HG03342 (cell line): Measurements from ENCODE around the gene USP12.
"Not testable (repeated sequence)": the region's sequence is repeated elsewhere in the genome, so short reads cannot be mapped to it uniquely, and the experiment has no call there.

Experiments used
- ATAC-seq: cut with Tn5 transposase; IDR thresholded peaks from one replicate; pipeline ENCODE4 v1.9.1; 2021; ENCODE audit warnings: mild to moderate bottlenecking, moderate library complexity; ENCODE audit not compliant: unreplicated experiment

Gene USP12

DNA sequence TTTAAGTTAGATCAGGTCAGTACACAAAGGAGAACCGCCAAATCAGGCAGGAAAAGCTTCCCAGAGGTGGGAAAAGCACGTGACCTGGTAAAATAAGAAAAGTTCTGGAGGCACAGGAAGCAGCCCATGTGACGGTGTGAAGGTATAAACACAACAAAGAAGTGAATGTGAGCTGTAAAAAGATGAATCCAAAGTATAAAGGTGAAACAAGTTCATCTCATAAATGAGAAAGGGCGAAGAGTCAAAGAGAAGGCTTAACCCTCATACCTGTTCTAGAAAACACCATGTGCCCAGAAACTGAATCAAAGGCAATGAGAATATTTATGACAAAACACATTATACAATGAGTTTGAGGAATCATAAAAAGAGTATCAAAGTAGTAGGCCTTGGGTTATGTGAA, 47.0 kb downstream of the USP12 start:
- no peak for ATAC-seq

DNA sequence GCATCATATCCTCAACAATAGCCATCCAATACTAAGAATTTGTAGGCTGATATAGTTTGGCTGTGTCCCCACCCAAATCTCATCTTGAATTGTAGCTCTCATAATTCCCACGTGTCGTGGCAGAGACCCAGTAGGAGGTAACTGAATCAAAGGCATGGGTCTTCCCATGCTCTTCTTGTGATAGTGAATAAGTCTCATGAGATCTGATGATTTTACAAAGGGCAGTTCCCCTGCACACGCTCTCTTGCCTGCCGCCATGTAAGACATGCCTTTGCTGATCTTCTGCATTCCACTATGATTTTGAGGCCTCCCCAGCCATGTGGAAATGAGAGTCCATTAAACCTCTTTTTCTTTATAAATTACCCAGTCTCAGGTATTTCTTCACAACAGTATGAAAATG, 48.2 kb downstream of the USP12 start:
- ATAC-seq = not testable (repeated sequence)

DNA sequence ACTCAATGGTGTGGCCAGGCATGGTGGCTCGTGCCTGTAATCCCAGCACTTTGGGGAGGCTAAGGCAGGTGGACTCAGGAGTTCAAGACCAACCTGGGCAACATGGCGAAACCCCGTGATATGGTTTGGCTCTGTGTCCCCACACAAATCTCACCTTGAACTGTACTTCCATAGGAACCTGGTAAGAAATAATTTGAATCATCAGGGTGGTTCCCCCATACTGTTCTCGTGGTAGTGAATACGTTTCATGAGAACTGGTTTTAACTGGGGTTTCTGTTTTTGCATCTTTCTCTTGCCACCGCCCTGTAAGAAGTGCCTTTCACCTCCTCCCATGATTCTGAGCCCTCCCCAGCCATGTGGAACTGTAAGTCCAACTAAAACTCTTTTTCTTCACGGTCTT, 49.6 kb downstream of the USP12 start:
- ATAC-seq = no peak

DNA sequence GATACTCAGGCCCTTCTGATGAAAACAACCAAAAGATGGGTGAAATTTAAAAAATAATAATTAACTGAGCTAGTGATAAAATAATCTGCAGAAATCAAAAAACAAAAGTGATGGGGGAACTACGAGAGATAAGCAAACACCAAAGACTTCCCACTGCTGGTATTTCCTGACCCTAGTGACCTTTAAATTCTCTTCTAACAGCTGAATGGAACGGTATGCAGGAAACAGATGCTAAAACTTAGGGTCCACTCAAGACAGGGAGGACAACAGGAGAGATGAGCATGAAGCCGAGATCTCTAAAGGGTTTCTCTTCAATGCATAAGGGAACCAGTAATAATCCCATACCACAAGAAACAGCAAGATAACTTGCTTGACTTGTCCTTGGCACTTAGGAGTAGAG, 50.8 kb downstream of the USP12 start:
- no peak for ATAC-seq

DNA sequence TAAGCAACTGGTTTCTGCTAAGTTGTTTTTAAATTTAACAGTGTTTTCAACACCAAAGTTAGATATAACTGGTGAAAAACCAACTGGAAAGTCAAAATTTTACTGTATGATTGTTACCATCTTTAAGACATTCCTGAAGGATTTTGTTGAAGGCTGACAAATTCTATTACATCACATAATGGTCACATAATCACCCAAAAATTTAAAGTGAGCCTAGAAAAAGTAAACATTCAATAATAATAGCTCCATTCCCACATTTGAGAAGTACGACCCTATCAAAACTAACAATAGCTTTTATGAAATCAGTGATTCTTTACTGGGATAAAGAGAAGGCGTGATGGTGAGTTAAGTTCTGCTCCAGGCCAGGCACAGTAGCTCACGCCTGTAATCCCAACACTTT, 51.6 kb downstream of the USP12 start:
- ATAC-seq = no peak

DNA sequence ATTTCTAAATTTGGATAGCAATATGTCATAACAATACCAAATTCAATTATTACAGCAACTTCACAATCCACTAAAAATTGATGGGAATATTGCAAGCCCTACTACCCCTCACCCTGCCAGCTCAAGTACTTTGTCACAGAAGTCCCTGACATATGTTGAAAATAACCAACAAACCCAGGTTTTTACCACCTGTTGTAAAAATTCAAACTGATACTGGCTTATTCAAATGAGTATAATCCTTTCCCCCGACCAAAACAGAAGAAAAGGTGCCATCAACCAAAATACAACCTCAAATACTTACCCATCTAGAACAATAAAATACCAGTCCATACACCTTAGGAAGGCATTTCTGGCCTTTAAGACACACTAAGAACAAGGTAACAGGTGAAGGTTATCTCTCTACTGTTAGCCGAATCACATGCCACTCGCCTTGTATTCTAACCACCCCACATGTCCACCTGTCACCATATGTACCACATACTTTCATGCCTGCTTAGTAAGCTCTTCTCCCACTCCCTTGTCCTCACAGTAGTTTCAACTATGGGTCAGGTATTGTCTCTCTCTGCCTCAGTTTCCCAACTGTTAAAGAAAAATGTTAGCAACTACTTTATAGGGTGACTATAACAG, 53.1 kb downstream of the USP12 start:
- no peak for ATAC-seq

DNA sequence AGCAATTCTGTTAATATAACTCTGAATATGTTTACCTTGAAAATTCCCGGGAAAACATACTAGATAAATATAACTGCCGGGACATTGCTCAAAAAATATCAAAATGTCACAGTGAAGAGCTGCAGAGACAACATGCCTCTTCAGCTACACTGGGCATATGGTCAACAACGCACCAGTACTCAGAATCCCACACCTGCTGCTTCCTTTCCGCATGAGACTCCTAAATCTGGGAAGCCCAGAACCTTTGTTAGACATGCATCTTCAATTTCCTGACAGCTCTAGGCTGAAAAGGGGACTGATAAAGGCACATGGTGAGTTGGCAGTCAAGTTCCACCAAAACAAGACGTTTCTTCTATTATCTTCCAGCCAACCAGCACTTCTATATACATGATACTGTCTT, 53.7 kb downstream of the USP12 start:
- ATAC-seq = no peak

DNA sequence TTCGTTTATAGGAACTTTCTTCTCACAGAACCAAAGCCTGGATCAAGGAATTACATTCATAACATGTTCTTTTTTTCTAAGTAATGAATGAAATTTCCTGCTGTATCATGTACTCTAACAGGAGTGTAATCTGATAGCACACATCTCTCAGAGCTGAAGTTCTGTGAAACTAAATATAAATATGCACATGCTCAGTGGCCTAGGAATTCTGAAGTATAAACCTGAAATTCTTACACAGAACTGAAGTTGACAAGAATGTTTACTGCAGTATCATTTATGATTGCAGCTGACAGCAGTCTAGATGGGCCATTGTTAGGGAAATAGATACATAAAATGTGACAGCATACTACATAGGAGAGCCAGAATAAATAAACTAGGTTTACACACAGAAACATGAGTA, 54.5 kb downstream of the USP12 start:
- ATAC-seq = no peak

DNA sequence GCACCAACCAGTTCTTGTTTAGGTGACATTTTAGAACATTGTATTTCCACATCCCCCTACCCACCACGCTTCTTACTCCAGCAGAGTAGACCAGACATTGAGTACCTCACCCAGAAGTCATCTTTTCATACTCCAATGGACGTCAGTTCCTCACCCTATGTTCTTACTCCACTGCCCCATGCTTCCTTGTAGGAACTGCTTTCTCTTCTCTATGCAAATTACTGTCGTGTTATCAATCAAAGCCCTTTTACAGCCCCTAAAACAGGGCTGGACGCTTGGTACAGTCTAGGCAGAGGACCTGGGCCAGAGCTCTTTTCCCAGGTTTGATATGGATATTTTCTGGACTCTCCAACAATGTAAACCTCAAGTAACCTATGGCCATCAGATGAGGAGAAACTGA, 58.2 kb downstream of the USP12 start:
- ATAC-seq = no peak

DNA sequence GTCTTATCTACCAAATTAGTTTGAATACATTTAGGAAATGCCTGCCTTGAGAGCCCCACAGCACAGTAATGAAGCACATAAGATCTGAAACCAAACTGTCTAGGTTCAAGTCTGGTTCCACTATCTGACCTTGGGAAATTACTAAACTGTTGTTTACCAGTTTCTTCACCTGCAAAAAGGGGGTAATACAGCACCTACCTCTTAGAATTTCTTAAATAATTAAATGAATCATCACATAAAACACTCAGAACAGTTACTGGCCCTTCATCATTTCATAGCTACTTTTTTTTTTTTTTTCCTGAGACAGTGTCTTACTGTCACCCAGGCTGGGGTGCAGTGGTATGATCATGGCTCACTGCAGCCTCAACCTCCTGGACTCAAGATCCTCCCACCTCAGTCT, 59.6 kb downstream of the USP12 start:
- no peak for ATAC-seq

DNA sequence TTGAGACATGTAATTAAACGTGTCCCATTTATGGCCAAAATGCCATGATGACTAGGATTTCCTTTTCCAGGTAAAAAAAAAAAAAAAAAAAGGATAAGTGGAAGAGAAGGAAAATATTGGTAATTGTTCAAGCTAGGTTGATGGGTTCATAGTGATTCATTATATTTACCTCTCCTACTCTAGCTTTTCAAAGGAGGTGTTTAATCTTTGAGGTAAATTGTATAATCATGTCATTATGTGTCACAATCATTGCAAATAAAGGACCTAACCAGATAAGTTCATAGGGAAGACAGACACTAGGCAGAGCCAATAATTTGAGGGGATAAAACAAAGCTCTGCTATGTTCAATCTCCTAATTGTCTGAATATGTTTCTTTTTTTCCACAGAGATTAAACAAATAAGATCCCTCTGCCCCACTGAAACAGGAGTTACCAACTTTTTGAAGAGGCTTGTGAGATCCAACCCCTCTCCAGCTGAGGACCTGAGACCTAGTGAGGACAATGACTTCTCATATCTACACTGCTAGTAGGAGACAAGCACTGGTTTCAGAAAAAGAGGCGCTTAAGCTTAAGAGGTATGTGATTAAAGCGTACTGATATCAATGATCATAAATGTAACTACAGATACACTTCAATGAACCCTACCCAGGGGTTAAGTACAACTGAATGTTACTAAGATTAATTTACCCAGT, 61.4 kb downstream of the USP12 start:
- ATAC-seq = no peak

DNA sequence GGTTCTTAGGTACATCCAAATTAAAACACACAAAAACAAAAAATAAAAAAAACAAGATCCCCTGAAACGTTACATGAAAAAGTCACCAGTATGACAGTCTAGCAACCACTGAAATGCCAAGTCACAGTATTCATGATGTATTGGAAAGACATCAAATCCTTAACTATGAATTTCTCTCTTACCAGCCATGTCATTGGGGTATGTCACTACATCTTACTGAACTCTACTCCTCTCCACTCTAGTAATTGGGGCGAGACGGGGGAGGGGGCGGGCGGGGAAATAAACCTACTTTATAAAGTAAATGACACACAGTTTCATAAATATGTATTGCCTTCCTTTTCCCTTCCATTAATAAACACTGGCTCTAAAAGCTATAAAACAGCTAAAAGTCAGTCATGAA, 65.5 kb downstream of the USP12 start:
- no peak for ATAC-seq

DNA sequence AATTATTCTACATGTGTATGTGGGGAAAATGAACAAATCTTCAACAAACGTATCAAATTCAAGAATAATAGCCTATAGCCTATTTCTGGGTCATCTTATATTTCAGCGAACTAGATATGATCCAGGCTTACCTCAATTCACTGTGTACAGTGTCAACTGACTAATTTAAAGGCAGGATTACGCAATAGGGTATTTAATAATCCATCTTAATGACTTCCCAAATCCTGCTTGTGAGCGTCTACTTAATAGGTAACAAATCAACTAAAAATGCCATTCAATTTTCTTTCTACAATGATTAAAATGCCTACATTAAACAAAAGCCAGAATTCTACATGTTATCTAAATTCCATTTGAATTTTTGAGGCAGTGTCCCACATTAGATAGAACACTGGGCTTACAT, 67.0 kb downstream of the USP12 start:
- no peak for ATAC-seq

DNA sequence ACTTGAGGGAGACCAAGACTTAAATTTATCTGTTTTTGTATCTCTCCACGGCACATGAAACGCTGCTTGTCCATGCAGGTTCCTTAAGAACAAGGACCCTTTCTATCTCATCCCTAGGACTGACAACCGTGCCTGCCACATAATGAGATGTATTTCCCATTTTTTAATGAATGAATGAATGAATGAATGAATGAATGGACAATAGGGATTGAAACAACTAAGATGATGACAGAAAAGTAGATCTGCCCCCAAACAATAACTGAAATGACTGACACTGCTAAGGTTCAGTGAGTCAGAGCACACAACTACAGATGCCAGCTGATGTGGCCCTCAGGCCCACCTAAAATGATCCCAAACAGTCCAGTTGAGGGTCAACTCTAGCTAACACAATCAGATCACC, 69.8 kb downstream of the USP12 start:
- ATAC-seq = no peak

DNA sequence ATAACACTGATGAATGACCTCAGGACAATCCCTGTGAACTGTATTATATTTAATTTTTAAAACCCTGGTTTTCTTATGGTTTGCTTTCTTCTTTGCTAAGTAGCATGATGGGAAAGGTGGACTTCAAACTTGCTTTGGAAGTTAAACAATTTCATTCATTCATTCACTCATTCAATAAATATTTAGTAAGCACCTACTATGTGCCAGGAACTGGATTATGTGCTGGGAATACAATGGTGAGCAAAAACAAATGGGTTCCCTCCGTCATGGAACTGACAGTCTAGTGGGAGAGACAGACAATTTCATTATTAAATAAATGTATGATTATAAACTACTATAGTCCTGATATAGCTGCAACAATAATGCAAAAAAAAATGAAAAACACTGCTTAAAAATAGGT, 70.3 kb downstream of the USP12 start:
- no peak for ATAC-seq

DNA sequence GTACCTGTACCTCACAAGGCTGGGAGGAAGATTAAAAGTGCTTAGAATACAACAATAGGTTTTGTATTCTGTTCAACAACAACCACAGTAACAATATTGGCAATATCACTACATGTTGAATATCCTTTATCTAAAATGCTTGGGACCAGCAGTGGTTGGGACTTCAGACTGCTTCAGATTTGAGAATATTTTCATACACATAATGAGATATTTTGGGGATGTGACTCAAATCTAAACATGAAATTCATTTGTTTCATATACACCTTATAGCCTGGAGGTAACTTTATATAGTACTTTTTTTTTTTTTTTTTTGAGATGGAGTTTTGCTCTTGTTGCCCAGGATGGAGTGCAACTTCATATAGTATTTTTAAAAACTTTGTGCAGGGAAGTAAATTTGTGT, 73.9 kb downstream of the USP12 start:
- ATAC-seq = no peak

DNA sequence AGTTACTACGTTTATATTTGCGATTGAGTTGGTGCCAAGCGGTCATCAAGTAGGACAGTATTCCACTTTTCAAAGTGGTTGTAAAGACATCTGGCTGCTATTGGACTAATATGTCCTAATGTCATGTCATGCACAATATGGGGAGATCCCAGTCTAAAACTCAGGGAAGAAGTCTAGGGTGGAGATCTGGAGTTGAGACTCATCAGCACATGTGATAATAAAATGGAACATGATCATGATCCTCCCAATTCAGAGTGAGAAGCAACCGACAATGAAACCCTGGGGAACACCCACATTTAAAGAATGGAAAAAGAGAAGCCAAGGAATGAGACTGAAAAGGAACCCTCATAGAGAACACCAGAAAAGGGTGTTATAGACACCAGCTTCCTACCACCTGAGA, 80.2 kb downstream of the USP12 start:
- ATAC-seq = no peak

DNA sequence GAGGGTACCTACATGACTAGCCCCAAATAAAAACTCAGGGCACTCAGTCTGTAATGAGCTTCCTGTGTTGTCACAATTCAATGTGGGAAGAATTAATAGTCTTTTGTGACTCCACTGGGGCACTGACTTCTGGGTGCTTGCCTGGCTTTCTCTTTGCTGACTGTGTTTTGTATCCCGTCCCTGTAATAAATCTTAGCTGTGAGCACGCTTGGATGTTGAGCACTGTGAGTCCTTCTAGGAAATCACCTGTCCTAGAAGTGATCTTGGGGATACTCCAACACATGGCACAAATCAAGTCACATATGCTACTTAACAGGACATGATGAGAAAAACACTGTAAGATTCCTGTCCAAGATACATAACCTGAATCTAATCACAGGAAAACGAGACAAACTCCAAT, 83.0 kb downstream of the USP12 start:
- no peak for ATAC-seq

DNA sequence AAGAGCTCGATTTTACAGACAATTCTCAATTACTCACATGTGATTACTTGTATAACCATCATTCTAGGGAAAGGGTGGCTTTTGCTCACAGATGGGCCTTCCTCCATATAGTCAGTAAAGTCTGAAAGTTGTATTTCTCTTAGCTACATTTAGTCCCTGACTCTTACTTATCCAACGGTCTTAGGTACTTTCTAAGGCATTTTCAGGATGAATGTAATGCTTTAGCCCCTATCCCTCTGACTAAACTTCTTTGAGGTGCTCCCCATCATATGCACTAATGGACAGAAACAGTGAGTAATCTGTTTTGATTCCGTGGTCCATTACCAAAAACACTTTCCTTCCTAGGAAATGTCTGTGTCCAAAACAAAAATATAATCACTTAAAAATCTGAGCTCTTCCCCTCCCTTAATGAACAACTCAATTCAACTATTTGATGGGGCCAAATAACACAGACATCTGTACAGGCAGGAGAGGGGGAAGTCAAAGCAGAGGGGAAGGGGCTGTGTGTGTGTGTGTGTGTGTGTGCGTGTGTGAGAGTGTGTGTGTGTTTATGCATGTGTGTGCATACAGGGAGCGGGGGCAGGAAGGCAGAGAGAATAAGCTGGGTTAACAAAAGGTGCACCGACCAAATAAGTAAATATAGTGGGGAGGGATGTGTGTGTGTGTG, 84.9 kb downstream of the USP12 start:
- ATAC-seq = no peak

DNA sequence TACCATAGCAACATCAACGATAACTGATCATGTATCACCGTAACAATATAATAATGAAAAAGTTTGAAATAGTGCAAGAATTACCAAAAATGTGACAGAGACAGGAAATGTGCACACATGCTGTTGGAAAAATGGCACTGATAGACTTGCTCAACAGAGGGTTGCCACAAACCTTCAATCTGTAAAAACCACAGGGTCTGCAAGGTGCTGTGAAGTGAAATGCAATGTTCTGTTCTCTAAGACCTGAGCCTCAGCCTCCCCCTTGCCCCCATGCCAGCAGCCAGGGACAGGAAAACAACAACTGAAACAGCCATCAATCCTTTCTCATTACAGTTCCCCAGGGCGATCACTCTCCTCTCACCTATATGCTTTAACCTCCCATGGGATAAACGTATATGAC, 88.4 kb downstream of the USP12 start:
- no peak for ATAC-seq

DNA sequence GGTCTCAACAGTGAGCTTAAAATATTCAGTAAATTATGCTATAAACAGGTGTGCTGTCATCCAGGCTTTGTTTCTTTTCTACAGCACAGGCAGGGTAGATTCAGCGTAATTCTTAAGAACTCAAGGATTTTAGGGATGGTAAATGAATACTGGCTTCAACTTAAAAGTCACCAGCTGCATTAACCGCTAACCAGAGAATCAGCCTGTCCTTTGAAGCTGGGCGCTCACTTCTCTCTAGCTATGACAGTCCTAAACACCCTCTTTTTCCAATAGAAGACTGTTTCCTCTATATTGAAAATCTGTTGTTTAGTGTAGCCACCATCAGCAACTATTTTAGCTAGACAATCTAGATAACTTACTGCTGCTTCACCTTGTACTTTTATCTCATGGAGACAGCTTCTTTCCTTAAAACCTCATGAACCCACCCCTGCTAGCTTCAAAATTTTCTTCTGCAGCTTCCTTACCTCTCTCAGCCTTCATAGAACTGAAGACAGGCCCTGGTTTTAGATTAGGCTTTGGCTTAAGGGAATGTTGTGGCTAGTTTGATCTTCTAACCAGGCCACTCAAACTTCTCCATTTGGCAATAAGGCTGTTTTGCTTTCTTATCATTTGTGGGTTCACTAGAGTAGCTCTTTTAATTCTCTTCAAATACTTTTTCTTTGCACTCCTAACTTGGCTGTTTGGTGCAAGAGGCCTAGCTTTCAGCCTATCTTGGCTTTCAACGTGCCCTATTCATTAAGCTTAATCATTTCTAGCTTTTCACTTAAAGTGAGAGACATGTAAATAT, 89.5 kb downstream of the USP12 start:
- ATAC-seq = no peak
